ENCODE data around the gene ACSS3. TPM values are rescaled to one million over a fixed set of nuclear protein-coding genes. Genes with fewer than 3 reads are reported as not detected.
"Not testable (repeated sequence)": the region's sequence is repeated elsewhere in the genome, so short reads cannot be mapped to it uniquely, and the experiment has no call there.

ACSS3 gene
- total RNA-seq, 1 donor from 2014 or later, result 0.05 TPM

DNA sequence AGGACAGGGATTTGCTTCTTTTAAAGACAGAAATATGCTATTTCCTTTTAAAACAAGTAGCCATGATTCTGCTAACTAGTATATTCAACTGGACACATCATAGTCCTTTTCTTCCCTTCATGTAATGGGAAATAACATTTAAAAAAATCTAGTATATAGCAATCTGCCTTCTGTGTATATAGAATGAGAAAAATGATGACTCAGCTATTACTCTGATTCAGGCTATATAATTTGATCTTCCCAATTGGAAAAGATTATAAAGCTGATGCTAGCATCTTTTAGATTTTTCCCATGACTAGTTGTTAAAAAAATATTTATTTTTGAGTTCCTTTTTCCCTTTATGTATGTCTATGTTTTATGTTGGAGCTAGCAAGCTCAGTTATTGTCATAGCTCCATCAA, 86.9 kb downstream of the ACSS3 start:
- intact Hi-C loops (cut with micrococcal nuclease), result no loop called here

DNA sequence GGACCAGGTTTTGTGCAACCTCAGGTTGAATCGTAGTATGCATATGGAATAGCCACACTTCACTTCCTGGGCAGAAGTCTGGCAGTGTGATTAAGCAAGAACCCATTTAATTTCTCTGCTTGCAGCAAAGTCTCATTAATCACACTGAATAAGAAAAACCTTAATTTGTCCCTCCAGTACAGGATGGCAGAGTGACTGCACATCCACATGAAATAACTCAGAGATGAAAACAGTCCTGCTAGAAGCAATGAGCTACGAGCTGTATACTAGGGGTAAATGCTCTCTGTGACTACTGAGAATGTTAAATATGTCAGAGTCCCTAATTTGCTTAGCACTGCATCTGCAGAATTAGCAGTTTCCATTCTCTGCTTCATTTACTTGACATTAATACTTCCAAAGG, 88.9 kb downstream of the ACSS3 start:
- intact Hi-C loops (cut with micrococcal nuclease), result no loop called here

DNA sequence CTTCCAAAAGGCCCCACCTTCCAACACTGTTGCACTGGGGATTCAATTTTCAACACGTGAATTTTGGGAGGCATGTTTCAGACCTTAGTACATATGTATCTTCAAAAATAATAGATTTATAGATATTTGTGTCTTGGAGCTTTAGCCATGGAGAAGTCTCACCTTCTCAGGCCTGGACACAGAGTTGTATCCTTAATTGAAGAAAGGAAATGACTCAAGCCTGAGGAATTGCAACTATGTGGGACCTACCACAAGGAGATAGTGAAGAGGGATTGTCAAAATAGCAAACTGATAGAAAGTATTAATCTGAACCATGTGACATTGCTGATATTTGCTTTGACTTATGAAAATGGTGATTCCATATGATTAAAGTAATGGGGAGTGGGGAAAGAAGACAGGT, 89.8 kb downstream of the ACSS3 start:
- intact Hi-C loops (cut with micrococcal nuclease), result no loop called here

DNA sequence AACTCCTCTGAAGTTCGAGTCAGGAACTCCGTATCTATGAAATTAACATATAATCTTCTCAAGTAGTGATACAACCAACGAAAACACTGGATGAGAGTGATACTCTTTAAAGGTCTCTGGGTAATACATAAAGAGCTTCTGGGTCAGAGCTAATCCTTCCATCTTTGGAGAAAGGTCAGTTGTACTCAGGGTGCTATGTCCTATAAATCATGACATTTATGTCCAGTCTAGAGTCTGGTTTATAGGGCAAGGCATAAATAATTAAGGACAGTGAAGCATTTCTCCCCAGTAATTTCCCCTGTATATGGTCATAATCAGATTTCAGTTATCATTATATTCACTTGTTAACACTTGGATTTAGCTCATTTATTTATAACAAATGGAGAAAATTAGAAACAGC, 90.6 kb downstream of the ACSS3 start:
- intact Hi-C loops (cut with micrococcal nuclease), result no loop called here

DNA sequence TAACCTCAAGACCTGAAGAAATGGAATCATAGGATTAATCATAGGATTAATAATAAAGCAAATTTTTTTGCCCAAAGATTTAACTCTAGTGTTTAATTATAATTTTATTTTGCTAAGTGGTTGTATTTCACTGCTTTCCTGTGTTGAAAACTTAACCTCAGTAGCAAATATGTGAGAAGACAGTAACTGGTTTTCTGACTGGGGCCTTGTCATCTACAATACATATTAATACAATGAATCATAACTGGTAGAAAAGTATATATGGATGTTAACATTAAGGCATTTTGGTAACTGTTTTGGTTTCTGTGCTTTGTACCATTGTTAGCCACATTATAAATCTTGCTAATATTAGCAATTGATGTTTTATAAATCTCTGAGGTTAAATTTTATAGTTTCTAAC, 92.2 kb downstream of the ACSS3 start:
- intact Hi-C loops (cut with micrococcal nuclease), result no loop called here

DNA sequence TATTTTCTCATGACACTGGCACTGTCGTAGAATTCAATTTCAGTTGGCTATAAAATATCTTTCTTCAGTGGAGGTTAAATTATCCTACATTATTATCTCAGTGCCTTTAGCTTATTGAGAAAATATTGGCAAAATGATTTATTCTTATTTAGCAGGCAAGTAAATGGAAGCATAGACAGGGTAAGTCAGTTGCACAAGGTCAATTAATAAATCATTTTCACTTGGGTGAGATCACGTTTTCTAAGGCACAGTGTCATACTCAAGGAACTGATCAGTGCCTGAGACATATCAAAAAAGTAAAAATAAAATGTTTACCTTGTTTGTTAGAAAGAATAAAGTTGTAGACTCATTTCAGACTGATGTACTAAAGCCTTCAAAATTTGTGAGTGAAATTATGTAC, 95.0 kb downstream of the ACSS3 start:
- intact Hi-C loops (cut with micrococcal nuclease), result no loop called here

DNA sequence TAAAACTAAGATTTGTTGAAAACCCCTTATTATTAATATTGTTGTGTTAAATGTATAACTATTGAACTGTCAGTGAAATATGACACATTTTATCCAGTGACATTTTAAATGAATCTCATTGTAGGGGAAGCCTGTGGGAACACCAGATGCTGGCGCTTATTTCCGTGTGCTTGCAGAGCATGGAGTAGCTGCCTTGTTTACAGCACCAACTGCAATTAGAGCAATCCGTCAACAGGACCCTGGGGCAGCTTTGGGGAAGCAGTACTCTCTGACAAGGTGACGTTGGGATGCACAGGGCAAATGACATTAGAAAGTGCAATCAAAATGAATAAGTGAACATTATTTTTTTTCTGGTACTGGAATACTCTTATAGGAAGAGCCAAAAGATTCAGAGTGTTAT, 96.8 kb downstream of the ACSS3 start:
- intact Hi-C loops (cut with micrococcal nuclease), result no loop called here

DNA sequence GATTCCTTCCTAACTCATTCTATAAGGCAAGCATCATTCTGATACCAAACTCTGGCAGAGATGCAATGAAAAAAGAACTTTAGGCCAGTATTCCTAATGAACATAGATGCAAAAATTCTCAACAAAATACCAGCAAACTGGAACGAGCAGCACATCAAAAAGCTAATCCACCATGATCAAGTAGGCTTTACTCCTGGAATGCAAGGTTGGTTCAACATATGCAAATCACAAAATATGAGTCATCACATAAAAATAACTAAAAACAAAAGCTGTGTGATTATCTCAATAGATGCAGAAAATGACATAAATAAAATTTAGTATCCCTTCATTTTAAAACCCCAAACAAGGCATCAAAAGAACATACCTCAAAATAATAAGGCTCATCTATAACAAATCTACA, 98.9 kb downstream of the ACSS3 start:
- intact Hi-C loops (cut with micrococcal nuclease), result no loop called here

DNA sequence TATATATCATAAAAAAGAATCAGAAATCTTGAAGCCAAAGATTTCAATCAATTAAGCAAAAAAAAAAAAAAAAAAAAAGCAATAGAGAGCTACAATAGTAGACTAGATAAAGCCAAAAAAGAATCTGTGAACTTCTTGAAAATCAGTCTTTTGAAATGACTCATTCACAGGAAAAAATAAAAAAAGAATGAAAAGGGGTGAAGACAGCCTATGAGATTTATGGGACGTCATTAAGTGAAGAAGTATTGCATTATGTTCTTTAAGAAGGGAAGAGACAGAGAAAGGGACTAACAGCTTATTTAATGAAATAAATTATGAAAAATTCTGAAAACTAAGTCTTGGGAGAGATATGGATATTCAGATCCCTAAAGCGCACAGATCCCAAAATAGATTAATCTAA, 103.8 kb downstream of the ACSS3 start:
- intact Hi-C loops (cut with micrococcal nuclease), result no loop called here

DNA sequence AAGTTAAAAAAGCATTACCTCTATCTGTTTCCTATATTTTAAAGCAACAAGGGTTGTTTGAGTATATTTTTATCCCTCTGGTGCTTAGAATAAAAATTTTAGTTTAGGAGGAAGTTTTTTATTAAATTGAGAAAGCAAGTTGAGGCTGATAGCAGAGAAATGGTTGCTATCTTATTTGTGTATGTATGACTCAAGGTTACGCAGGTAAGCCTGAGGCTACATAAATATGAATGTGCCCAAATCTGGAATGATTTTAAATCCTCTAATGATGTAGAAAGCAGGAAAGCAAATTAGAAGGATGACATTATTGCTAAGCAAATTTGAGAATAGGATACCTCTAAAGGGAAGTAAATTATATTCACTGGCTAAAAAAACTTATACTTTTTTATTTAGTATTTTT, 109.8 kb downstream of the ACSS3 start:
- intact Hi-C loops (cut with micrococcal nuclease), result no loop called here

DNA sequence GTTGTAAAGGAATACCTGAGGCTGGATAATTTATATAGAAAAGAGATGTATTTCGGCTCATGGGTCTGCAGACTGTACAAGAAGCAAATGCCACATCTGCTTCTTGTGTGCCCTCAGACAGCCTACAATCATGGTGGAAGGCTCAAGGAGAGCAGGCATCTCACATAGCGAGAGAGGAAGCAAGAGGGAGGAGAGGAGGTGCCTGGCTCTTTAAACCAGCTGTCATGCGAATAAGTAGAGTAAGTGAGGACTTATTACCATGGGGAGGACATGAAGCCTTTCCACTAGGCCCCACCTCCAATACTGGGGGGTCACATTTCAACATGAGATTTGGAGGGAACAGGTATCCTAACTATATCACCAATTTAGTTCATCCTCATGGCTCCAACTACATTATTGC, 118.7 kb downstream of the ACSS3 start:
- intact Hi-C loops (cut with micrococcal nuclease), result no loop called here

DNA sequence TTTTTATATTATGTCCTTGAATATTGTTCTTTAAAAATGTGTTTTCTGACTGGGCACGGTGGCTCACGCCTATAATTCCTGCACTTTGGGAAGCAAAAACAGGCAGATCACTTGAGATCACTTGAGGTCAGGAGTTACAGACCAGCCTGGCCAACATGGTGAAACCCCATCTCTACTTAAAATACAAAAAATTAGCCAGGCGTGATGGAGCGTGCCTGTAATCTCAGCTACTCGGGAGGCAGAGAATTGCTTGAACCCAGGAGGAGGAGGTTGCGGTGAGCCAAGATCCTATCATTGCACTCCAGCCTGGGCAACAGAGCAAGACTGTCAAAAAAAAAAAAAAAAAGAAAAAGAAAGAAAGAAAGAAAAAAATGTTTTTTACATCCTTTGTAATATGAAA, 122.7 kb downstream of the ACSS3 start:
- intact Hi-C loops (cut with micrococcal nuclease), result not testable (repeated sequence)

DNA sequence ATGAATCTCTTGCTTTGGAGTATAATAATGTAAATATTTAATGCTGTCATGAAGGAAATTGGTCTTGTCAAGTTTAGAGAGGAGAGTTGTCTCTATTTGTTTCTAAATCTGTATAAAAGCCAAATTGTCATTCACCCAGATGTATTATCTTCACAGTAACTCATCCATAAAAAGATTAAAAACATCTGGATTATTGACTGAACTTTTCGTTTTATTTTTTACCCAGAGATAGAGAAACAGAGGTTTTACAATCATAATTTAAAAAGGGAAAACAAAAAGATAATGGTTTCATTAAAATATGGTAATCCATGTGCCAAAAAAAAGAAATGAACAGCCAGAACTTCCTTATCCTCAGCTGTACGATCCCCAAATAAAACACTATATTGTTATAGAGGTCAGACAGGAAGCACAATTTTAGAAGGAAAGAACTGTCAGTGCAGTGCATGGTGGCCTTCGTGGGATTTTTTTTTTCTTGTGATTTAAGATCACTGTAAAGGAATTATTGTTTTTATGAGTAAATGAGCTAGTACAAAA, 125.9 kb downstream of the ACSS3 start:
- intact Hi-C loops (cut with micrococcal nuclease), result no loop called here

DNA sequence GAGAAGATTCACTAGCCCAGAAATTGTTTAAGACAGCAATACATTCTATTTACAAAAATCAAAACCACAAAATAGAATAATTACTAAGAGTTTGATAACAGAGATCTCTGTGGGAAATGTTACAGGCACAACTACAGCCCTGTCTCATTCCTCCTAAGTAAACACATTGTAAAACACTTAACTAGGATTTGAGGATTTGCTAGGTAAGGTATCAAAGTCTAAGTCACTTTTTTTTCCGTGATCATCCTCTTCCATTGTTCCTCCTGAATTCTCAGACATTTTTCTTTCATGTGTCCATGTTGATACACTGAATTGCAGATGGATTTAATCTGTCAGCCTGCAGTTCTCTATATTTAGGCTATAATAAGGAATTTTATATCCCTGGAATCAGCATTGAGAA, 127.5 kb downstream of the ACSS3 start:
- intact Hi-C loops (cut with micrococcal nuclease), result no loop called here

DNA sequence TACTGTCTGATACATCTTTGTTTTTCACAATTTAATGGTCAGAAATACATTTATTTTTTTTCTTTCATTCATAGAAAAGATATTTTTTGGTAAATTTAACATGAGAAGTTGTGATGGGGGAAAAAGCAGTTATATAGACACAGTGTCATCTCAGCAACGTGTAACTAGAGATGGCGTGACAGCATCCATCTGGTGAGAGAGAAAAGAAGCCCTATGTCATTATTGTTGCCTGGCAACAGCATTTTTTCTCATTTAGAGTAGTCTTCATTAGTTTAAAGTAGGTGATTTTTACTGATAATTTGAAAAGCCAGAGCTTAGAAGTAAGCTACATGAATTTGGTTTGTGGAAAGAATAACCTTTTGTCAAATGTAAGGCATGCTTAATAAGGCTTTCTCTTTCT, 128.6 kb downstream of the ACSS3 start:
- intact Hi-C loops (cut with micrococcal nuclease), result no loop called here

DNA sequence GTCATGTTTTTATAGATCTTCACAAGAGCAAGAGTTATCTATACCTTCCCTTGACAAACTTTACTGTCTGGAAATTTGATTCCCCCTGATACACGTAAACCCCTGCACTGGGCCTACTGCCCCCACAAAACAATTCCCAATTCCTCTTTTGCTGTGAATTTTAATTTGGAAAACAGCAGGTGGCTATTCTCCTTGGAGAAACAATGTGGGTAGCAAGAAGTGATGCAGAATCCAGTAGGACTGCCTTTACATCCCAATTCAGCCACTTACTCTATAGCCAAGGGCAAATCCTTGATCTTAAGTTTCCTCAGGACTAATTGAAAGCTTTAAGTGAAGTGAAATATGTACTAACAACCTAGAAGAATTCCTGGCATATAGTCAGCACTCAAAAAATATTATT, 129.3 kb downstream of the ACSS3 start:
- intact Hi-C loops (cut with micrococcal nuclease), result no loop called here

DNA sequence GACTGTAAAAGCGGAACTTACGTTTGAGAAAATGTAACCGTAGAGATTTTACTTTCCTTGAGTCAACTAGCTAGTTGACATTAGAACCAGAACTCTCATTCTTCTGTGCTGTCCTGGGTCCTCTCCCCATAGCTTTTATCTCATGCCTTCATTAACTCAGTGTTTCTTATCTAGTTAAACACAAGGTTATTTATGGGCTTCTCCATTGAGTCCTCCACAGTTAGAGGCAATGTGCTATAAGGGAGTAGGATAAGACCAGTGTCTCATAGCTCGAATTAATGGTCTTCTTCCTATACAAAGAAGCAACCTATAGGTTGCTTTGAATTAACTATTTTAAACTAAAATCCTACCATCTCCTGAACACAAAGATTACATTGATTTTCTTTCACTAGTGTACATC, 129.8 kb downstream of the ACSS3 start:
- intact Hi-C loops (cut with micrococcal nuclease), result no loop called here

DNA sequence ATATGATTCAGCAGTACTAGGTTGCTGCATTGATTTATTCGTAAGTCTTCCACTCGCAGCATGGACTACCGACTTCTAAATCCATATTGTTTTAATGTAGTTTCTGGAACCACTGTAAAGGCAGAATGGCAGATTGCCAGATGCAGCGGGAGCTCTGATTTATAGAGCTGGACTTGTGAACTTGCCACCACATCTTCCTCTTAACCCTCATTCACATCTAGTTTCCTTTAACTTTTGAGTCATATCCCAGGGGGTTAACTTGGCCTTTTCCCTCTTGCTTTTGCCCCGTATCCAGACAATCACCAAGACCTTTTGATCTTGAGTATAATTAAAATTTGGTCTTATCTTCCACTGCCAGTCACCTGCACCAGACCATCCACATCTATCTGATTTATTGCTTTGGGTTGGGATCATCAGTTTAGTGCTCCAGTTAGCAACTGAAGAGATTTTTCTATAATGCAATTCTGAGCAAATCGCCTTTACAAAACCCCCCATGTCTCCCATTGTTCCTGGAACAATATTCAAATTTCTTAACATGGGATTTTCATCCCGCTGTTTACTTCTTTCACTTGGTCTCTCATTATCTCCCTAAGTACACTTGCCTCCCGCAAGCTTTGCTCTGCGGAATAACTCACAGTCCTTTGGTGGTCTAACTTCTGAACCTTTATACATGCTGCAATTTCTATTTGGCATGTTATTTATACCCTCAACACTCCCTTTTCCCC, 130.5 kb downstream of the ACSS3 start:
- intact Hi-C loops (cut with micrococcal nuclease), result no loop called here

DNA sequence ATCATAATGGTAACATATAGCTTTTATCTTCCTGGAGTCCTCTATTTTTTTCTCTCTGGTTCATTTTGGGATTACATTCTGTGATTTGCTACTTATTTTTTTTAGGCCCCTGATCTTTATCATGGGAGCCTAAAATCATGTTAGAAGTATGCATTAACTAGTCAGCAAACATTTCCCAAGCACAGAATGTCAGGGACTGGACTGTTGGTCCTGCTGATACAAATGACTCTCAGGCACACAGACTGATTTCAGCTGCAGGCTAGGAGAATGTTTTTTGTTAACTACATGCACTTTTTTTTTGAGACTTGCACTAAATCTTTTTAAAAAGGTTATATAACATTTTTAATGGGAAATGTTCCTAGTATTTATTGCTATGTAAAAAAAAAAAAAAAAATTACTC, 131.1 kb downstream of the ACSS3 start:
- intact Hi-C loops (cut with micrococcal nuclease), result no loop called here

DNA sequence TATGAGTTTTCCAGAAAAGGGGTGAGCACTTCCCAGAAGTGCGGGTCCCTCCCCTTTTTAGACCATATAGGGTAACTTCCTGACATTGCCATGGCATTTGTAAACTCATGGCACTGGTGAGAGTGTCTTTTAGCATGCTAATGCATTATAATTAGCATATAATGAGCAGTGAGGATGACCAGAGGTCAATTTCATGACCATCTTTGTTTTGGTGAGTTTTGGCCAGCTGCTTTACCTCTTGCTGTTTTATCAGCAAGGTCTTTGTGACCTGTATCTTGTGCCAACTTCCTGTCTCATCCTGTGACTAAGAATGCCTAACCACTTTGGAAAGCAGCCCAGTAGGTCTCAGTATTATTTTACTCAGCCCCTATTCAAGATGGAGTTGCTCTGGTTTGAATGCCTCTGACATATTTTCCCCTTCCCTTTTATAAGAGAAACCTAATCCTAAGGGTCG, 131.9 kb downstream of the ACSS3 start:
- intact Hi-C loops (cut with micrococcal nuclease), result not testable (repeated sequence)

DNA sequence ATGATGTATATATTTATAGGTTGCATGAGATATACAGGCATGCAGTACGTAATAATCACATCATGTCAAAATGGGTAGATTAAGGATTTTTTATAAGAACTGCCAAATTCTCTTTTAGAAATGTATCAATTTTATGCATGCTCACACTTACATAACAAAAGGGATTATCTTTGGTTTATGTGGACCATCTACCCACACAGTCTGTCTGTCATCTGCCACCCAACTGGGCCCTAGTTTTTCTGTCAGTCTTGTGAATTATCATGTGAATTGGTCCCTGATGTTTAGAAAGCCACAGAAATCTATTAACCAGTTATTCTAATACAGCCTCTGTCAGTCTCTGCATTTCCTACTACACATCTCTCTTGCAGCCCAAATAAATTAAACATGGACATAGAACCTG, 133.4 kb downstream of the ACSS3 start:
- intact Hi-C loops (cut with micrococcal nuclease), result no loop called here

DNA sequence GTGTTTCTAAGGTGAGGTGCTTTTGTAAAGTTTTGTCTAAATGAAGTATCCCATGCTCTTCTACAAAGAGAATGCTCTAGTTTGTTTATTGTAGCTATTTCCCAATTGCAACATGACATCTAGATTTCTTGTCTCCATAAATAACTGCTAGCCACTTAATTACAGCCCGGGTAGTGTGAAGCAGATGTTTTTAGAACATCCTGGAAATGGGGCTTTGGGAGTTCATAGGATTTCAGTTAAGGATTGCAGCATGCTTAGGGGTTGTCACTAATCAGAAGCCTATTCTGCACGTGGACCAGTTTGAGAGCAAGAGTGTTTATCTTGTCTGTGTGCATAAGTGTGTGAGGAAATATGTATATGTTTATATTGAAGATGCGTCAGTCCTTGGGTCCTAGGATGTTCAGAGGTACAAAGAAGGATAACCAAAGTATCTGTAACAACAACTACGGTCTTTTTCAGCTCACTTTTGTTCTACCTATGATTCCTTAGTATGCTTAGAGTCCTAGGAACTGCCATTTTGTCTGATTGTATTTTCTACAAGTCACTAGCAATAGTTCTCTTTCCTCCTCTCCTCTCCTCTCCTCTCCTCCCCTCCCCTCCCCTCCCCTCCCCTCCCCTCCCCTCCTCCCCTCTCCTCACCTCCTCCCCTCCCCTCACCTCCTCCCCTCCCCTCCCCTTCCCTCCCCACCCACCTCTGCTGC, 135.3 kb downstream of the ACSS3 start:
- intact Hi-C loops (cut with micrococcal nuclease), result no loop called here

DNA sequence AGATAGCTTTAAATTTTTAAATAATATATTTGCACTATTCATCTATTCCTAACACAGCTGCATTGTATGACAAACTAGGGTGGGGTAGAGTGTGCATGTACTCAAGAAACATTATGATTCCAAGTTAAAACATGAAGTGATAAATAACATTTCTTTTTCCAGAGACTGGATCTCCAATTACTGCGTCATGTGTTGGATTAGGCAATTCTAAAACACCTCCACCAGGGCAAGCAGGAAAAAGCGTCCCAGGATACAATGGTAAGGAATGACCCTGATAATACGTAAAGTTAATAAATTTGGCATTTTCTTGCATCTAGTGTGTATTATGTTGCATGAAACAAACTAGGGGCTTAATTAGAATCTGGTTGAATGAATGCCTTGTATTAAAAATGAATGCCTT, 138.9 kb downstream of the ACSS3 start:
- intact Hi-C loops (cut with micrococcal nuclease), result no loop called here
